SU-DHL-6 (cell line): ENCODE results near the gene ATP5F1C.

Source experiments
- H2AFZ ChIP-seq: fragments of 200-600 bp; sonication (generic); 2 replicates; pipeline ENCODE4 v1.6.1; 2014; ENCODE audit warnings: low read depth, mild to moderate bottlenecking, moderate library complexity, mixed read lengths, antibody characterized with exemption, low read length; ENCODE audit not compliant: severe bottlenecking
- H3F3A ChIP-seq: fragments of 200-600 bp; shearing (Covaris generic); 2 replicates; pipeline ENCODE4 v1.6.0; 2016; ENCODE audit warnings: antibody characterized with exemption, mild to moderate bottlenecking; ENCODE audit not compliant: insufficient read depth
- H3K27ac ChIP-seq: fragments of 200-600 bp; sonication (generic); 2 replicates; pipeline ENCODE4 v1.5.1; 2016; ENCODE audit warnings: low read depth, mild to moderate bottlenecking, low read length, moderate library complexity, mixed read lengths
- H3K27me3 ChIP-seq: fragments of 200-600 bp; sonication (generic), shearing (Covaris generic); 2 replicates; pipeline ENCODE4 v1.6.0; 2014; ENCODE audit warnings: mild to moderate bottlenecking, low read length
- H3K36me3 ChIP-seq: fragments of 200-600 bp; sonication (generic); 2 replicates; pipeline ENCODE4 v1.6.1; 2014; ENCODE audit warnings: mild to moderate bottlenecking, low read length, mixed read lengths
- H3K4me2 ChIP-seq: fragments of 300-600, 200-600 bp; shearing (Covaris generic), sonication (generic); 2 replicates; pipeline ENCODE4 v1.6.0; 2014; ENCODE audit warnings: low read length, low read depth, mild to moderate bottlenecking; ENCODE audit not compliant: poor library complexity, severe bottlenecking
- H3K4me3 ChIP-seq: fragments of 200-600 bp; sonication (generic); 2 replicates; pipeline ENCODE4 v1.5.1; 2014; ENCODE audit warnings: antibody characterized with exemption, low read length, mild to moderate bottlenecking, mixed read lengths; ENCODE audit not compliant: insufficient read depth, poor library complexity, severe bottlenecking
- H3K79me2 ChIP-seq: fragments of 200-600 bp; sonication (generic); 2 replicates; pipeline ENCODE4 v1.6.1; 2014; ENCODE audit warnings: mild to moderate bottlenecking, low read length, moderate library complexity; ENCODE audit not compliant: insufficient read depth
- H3K9ac ChIP-seq: fragments of 200-600 bp; sonication (generic); 2 replicates; pipeline ENCODE4 v1.7.0; 2014; ENCODE audit warnings: mild to moderate bottlenecking, low read length
- H3K9me2 ChIP-seq: fragments of 200-600 bp; sonication (generic); replicated peaks from 2 replicates; pipeline ENCODE4 v1.6.1; 2014; ENCODE audit warnings: low read length; ENCODE audit not compliant: insufficient read depth
- H3K9me3 ChIP-seq: fragments of 200-600 bp; sonication (generic); 2 replicates; pipeline ENCODE4 v1.6.1; 2014; ENCODE audit warnings: low read length, mixed read lengths; ENCODE audit not compliant: insufficient read depth
- H4K20me1 ChIP-seq: fragments of 200-600 bp; sonication (generic); 2 replicates; pipeline ENCODE4 v1.6.1; 2014; ENCODE audit warnings: low read depth, mild to moderate bottlenecking, antibody characterized with exemption, low read length, moderate library complexity, mixed read lengths
- EZH2phosphoT487 ChIP-seq: fragments of 200-600 bp; sonication (generic), shearing (Covaris generic); conservative IDR thresholded peaks from 2 replicates; pipeline ENCODE4 v1.6.1; 2018; ENCODE audit warnings: mild to moderate bottlenecking, antibody characterized with exemption, low read length, moderate library complexity, mixed read lengths
- TF ChIP-seq, protein P1 (sequence below): fragments of 200-600 bp; sonication (generic); IDR thresholded peaks from one replicate; pipeline ENCODE4 v1.5.1; 2017; ENCODE audit warnings: antibody characterized with exemption, mild to moderate bottlenecking, low read length, moderate library complexity; ENCODE audit not compliant: insufficient read depth, poor library complexity, severe bottlenecking

ATP5F1C gene

GRCh38 chr10:7794251-7795026, 6.5 kb downstream of the ATP5F1C start:
- Histone ChIP-seq H3K27ac (no peak overlapping the region), H3K4me3 (no peak overlapping the region), H3F3A (no peaks in the 10 kb centered on the region), H2AFZ (no peak overlapping the region), H3K9ac (no peak overlapping the region), H4K20me1 (peaks cover 37% of the 10 kb centered on the region), H3K4me2 (no peak overlapping the region), H3K9me3 (no peaks in the 10 kb centered on the region), H3K27me3 (no peaks in the 10 kb centered on the region), H3K36me3 (peaks cover 24% of the 10 kb centered on the region), H3K79me2 (peaks cover 70% of the 10 kb centered on the region), H3K9me2 (no peaks in the 10 kb centered on the region)
- TF ChIP-seq EZH2phosphoT487, result no peak
- TF ChIP-seq, protein P1, sequence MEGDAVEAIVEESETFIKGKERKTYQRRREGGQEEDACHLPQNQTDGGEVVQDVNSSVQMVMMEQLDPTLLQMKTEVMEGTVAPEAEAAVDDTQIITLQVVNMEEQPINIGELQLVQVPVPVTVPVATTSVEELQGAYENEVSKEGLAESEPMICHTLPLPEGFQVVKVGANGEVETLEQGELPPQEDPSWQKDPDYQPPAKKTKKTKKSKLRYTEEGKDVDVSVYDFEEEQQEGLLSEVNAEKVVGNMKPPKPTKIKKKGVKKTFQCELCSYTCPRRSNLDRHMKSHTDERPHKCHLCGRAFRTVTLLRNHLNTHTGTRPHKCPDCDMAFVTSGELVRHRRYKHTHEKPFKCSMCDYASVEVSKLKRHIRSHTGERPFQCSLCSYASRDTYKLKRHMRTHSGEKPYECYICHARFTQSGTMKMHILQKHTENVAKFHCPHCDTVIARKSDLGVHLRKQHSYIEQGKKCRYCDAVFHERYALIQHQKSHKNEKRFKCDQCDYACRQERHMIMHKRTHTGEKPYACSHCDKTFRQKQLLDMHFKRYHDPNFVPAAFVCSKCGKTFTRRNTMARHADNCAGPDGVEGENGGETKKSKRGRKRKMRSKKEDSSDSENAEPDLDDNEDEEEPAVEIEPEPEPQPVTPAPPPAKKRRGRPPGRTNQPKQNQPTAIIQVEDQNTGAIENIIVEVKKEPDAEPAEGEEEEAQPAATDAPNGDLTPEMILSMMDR, result no peak

DNA sequence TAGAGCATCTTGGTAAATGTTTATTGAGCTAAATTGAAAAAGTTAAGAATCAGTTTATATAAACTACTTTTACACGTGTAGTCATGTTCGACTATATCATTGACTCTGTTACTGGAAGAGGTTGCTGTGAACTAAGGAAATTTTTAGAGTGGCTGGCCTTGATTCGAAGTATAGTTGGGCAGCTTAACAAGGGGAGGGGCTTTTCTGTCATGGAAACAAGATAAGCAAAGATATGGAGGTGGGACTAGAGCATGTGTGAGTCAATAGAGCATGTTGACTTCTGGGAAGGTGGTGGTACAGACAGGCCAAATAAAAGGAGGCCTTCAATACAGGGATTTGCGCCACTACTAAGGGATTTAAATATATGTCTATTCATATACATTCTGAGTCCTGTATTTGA, 7.6 kb downstream of the ATP5F1C start:
- peaks cover 27% of the 10 kb centered on the region for H3K36me3 ChIP-seq
- H3K27me3 ChIP-seq, result no peaks in the 10 kb centered on the region
- H3K9me3 ChIP-seq, result no peaks in the 10 kb centered on the region
- H3K79me2 ChIP-seq, result peaks cover 58% of the 10 kb centered on the region
- no peak overlapping the region for H2AFZ ChIP-seq
- no peaks in the 10 kb centered on the region for H3F3A ChIP-seq
- H4K20me1 ChIP-seq, result peaks cover 27% of the 10 kb centered on the region
- no peaks in the 10 kb centered on the region for H3K9me2 ChIP-seq
- H3K4me2 ChIP-seq, result no peak overlapping the region
- H3K9ac ChIP-seq, result no peak overlapping the region
- TF ChIP-seq EZH2phosphoT487, result no peak
- TF ChIP-seq, protein P1, result no peak
- H3K27ac ChIP-seq, result no peak overlapping the region
- no peak overlapping the region for H3K4me3 ChIP-seq

DNA sequence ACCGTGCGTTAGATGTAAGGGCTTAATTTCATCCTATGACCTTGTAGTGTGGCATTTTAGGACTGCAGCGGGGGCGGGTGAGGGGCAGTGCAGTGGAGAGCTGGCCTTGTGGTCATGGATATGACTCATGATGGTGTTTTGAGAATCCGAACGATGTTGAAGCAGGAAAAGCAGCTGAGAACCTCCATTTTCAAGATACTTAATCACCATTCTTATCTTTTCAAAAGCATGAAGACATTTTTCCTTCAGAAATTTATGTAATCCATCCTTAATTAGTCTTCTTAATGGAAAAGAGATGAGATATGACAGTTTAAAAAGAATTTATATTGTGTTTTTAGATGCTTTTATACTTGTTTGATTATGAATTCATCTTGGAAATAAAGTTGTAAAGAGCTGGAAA, 9.6 kb downstream of the ATP5F1C start:
- Histone ChIP-seq H3K9ac (no peak overlapping the region), H3K36me3 (peaks cover 47% of the 10 kb centered on the region), H3K27me3 (no peaks in the 10 kb centered on the region), H3K9me3 (no peaks in the 10 kb centered on the region), H3F3A (no peaks in the 10 kb centered on the region), H3K9me2 (no peaks in the 10 kb centered on the region), H3K79me2 (peaks cover 39% of the 10 kb centered on the region), H3K27ac (no peak overlapping the region), H3K4me3 (no peak overlapping the region), H4K20me1 (peaks cover 26% of the 10 kb centered on the region), H2AFZ (no peak overlapping the region), H3K4me2 (no peak overlapping the region)
- TF ChIP-seq EZH2phosphoT487, result no peak
- TF ChIP-seq, protein P1, result no peak
